Body of pancreas (tissue), 4 donors: ENCODE results near the gene SH2D3C. TPM values are rescaled to one million over a fixed set of nuclear protein-coding genes. Genes with fewer than 3 reads are reported as not detected.

Source experiments
- ATAC-seq: fragments of 150-250 bp; one replicate; pipeline ENCODE4 v1.9.1; 2016
- DNase-seq, 4 donors: peaks; one replicate each; pipeline ENCODE4 v3.0.0-alpha.2; 2019
- H3K27ac ChIP-seq, 4 donors: fragments of 200-600 bp; sonication (generic); 1 replicate in 3 of 4; 2 replicates in 1 of 4; pipeline versions ENCODE4 v1.5.1 to v1.6.1; 2016 to 2019; ENCODE audit warnings: mild to moderate bottlenecking in 1 of 4, mixed read lengths in 1 of 4, moderate library complexity in 1 of 4
- H3K27me3 ChIP-seq, 2 donors: fragments of 200-600 bp; sonication (generic); one replicate each; pipeline ENCODE4 v1.6.0; 2016; ENCODE audit warnings: mild to moderate bottlenecking in 1 of 2
- H3K36me3 ChIP-seq, 2 donors: fragments of 200-600 bp; sonication (generic); replicated peaks in 1 of 2; 2 replicates each; pipeline ENCODE4 v1.5.1; 2016; ENCODE audit warnings: low read depth in 2 of 2; ENCODE audit not compliant: insufficient read depth in 1 of 2
- H3K4me1 ChIP-seq: fragments of 200-600 bp; sonication (generic); one replicate; pipeline ENCODE4 v1.6.0; 2016
- H3K4me3 ChIP-seq, 2 donors: fragments of 200-600 bp; sonication (generic); 1 replicate in 1 of 2; 2 replicates in 1 of 2; pipeline ENCODE4 v1.5.1; 2016 to 2019
- H3K9me3 ChIP-seq, 3 donors: fragments of 200-600 bp; sonication (generic); 1 replicate in 2 of 3; 2 replicates in 1 of 3; pipeline ENCODE4 v1.5.1; 2016
- POLR2A ChIP-seq, 3 donors: fragments of 450-650 bp; IDR thresholded peaks; one replicate each; pipeline ENCODE4 v1.6.1; 2016; ENCODE audit warnings: antibody characterized with exemption in 3 of 3, mild to moderate bottlenecking in 2 of 3
- WGBS, 2 donors: methylation state at CpG; one replicate each; pipeline ENCODE4 v1.1.5; 2017; 5-methylcytosine and 5-hydroxymethylcytosine counted together
- intact Hi-C: fragments of 100-400 bp; cut with DNase I; formaldehyde crosslinking; loops from one replicate; pipeline ENCODE4 v1.15.1; 2023
- total RNA-seq, 2 donors: library from RNA; depleted of rRNA; stranded (reverse); fragments of >200 nt; gene quantifications; one replicate each; pipeline ENCODE4 v1.1.0, GENCODE V29; 2016
- TF ChIP-seq, protein P1 (sequence below), 7 experiments: fragments of 450-650 bp in 4 of 7; fragments of 200-600 bp in 3 of 7; sonication (generic) in 3 of 7; IDR thresholded peaks; one replicate each; pipeline ENCODE4 v1.5.1; 2016 to 2019; ENCODE audit warnings: antibody characterized with exemption in 7 of 7

SH2D3C gene
- total RNA-seq, 2 donors from 2014 or later: 3.3 to 4.2 TPM

DNA sequence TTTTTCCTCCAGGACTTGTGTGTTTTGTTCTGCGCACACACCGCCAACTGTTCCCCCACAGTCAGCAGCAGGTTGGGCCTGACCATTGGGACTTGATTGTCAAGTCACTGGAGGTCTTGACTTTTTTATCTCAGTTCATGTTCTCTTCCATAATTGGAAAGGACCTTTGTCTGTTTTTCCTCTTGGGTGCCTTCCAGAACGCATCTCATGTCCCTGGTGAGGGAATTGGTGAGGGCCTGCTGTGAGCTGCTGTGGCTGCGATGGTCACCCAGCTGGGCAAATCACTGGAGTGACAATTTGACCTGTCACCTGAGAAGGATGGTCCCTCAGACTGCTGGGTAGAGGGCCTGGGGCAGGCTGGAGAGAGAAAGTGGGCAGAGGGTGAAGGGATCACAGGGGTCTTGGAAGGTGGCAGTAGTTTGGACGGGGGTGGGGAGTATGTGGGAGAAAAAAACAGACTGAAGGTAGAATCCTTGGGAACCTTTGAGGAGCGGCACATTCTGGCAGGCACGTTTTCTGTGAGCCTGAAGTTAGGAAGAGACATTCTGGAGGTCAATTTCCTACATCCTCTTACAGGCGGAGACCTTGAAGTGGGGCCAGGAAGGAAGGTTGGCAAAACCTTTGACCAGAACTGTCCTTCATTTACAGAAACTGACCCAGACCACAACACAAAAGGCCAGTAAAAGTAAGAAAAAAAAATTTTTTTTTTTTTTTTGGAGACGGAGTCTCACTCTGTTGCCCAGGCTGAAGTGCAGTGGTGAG is 11.8 kb upstream of the SH2D3C start:
- no peak for DNase-seq
- Histone ChIP-seq H3K27me3 (no peaks in the 10 kb centered on the region), H3K4me1 (peaks cover 79% of the 10 kb centered on the region), H3K27ac (peak overlapping the region in 2 of 4 donors; percentile 48 to 96), H3K9me3 (no peaks in the 10 kb centered on the region), H3K36me3 (peaks cover 15 to 22% of the 10 kb centered on the region in 2 donors), H3K4me3 (no peak overlapping the region)
- intact Hi-C loops: no loop called here
- ATAC-seq: no peak
- TF ChIP-seq POLR2A (IDR thresholded peaks at IDR 0.05): no peak
- TF ChIP-seq, protein P1, sequence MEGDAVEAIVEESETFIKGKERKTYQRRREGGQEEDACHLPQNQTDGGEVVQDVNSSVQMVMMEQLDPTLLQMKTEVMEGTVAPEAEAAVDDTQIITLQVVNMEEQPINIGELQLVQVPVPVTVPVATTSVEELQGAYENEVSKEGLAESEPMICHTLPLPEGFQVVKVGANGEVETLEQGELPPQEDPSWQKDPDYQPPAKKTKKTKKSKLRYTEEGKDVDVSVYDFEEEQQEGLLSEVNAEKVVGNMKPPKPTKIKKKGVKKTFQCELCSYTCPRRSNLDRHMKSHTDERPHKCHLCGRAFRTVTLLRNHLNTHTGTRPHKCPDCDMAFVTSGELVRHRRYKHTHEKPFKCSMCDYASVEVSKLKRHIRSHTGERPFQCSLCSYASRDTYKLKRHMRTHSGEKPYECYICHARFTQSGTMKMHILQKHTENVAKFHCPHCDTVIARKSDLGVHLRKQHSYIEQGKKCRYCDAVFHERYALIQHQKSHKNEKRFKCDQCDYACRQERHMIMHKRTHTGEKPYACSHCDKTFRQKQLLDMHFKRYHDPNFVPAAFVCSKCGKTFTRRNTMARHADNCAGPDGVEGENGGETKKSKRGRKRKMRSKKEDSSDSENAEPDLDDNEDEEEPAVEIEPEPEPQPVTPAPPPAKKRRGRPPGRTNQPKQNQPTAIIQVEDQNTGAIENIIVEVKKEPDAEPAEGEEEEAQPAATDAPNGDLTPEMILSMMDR (IDR thresholded peaks at IDR 0.05): no peak
- WGBS, 2 donors: 73 to 80% methylated on average over 9 of the region's 9 CpGs

DNA sequence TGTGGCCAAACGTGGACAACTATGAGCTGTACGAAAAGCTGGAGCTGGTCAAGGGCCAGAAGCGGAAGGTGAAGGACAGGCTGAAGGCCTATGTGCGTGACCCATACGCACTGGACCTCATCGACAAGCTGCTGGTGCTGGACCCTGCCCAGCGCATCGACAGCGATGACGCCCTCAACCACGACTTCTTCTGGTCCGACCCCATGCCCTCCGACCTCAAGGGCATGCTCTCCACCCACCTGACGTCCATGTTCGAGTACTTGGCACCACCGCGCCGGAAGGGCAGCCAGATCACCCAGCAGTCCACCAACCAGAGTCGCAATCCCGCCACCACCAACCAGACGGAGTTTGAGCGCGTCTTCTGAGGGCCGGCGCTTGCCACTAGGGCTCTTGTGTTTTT is 10.7 kb upstream of the SH2D3C start:
- no peaks in the 10 kb centered on the region for H3K9me3 ChIP-seq
- 71 to 95% methylated on average over 16 to 25 of the region's 25 CpGs for whole genome bisulfite sequencing, 2 donors
- no peak for TF ChIP-seq POLR2A (IDR thresholded peaks at IDR 0.05)
- TF ChIP-seq, protein P1 (IDR thresholded peaks at IDR 0.05): no peak
- peaks cover 15 to 22% of the 10 kb centered on the region in 2 donors for H3K36me3 ChIP-seq
- H3K27ac ChIP-seq: peak overlapping the region; percentile 73 to 97 (median 87)
- H3K4me1 ChIP-seq: peaks cover 76% of the 10 kb centered on the region
- DNase-seq (peak in 1 of 4 donors; percentile 37), ATAC-seq (no peak)
- no peak overlapping the region for H3K4me3 ChIP-seq
- H3K27me3 ChIP-seq: no peaks in the 10 kb centered on the region
- intact Hi-C loops: no loop called here

DNA sequence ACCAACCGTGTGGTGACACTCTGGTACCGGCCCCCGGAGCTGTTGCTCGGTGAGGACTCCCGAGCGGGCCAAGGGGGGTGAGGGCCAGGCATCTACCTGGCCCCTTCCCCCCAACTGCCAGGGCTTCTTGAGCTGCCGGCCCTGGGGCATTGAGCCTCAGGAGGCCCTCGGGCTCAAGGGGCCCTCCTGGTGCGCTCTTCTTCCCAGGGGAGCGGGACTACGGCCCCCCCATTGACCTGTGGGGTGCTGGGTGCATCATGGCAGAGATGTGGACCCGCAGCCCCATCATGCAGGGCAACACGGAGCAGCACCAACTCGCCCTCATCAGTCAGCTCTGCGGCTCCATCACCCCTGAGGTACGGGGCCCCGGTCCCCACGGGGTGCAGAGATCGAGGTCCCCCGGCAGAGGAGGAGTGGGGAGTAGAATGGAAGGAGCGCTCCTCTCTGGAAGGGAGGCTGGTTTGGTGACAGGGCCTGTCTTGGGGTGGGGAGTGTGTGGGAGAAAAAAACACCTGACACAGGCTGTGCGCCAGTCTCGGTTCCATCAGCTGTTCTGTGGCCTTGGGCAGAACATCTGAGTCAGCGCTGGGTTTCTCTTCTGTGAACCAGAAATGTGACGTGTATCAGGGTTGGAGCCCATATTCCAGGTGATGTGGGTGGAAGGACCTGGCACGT is 10.0 kb upstream of the SH2D3C start:
- DNase-seq (peak; percentile 83 to 94 (median 88)), ATAC-seq (peak; percentile 40)
- Histone ChIP-seq H3K4me1 (peaks cover 69% of the 10 kb centered on the region), H3K36me3 (peaks cover 15 to 22% of the 10 kb centered on the region in 2 donors), H3K27ac (peak overlapping the region; percentile 73 to 97 (median 95)), H3K27me3 (no peaks in the 10 kb centered on the region), H3K9me3 (no peaks in the 10 kb centered on the region), H3K4me3 (no peak overlapping the region)
- 43 to 57% methylated on average over 16 to 25 of the region's 26 CpGs for WGBS, 2 donors
- TF ChIP-seq, protein P1 (IDR thresholded peaks at IDR 0.05): no peak
- peak in 2 of 3 donors; percentile 17 to 36 for TF ChIP-seq POLR2A (IDR thresholded peaks at IDR 0.05)
- intact Hi-C loops: no loop called here

DNA sequence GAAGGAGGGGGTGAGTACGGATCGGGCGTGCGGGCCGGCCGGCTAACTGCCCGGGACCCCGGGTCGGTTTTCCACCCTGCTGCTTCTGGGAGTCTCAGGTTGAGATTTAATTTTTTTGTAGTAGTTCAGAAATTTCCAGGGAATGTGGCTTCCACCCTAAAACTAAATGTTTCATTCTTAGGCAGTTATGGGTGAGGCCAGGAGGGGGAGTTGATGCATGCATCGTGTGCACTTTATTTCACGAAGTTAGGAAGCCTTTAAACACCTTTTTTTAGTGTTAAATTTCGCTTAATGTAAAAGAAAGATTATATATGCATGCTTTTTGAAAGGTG is 8.3 kb upstream of the SH2D3C start:
- intact Hi-C loops: no loop called here
- Histone ChIP-seq H3K9me3 (no peaks in the 10 kb centered on the region), H3K36me3 (peaks cover 15 to 20% of the 10 kb centered on the region in 2 donors), H3K27ac (peak overlapping the region; percentile 89 to 97 (median 95)), H3K4me3 (peak overlapping the region; percentile 77 to 84), H3K27me3 (no peaks in the 10 kb centered on the region), H3K4me1 (peaks cover 54% of the 10 kb centered on the region)
- no peak for TF ChIP-seq POLR2A (IDR thresholded peaks at IDR 0.05)
- TF ChIP-seq, protein P1 (IDR thresholded peaks at IDR 0.05): peak in 4 of 7 experiments; percentile 37 to 61 (median 48)
- 1 to 2% methylated on average over 12 of the region's 12 CpGs for WGBS, 2 donors
- ATAC-seq (no peak), DNase-seq (no peak)
